Ovary (tissue), 3 donors: ENCODE data around the gene CEP170B.

ENCODE experiments used
- CTCF ChIP-seq, 3 donors: fragments of 450-650 bp in 2 of 3; fragments of 200-600 bp in 1 of 3; IDR thresholded peaks; one replicate each; pipeline versions ENCODE4 v1.5.1 to v1.8.0; 2016 to 2022; ENCODE audit warnings: antibody characterized with exemption in 3 of 3, mild to moderate bottlenecking in 1 of 3
- POLR2A ChIP-seq: fragments of 450-650 bp; IDR thresholded peaks from one replicate; pipeline ENCODE4 v1.6.1; 2017; ENCODE audit warnings: antibody characterized with exemption, mild to moderate bottlenecking, moderate library complexity
- donor health status: DM: no; HTN: no; CAD: no.

DNA sequence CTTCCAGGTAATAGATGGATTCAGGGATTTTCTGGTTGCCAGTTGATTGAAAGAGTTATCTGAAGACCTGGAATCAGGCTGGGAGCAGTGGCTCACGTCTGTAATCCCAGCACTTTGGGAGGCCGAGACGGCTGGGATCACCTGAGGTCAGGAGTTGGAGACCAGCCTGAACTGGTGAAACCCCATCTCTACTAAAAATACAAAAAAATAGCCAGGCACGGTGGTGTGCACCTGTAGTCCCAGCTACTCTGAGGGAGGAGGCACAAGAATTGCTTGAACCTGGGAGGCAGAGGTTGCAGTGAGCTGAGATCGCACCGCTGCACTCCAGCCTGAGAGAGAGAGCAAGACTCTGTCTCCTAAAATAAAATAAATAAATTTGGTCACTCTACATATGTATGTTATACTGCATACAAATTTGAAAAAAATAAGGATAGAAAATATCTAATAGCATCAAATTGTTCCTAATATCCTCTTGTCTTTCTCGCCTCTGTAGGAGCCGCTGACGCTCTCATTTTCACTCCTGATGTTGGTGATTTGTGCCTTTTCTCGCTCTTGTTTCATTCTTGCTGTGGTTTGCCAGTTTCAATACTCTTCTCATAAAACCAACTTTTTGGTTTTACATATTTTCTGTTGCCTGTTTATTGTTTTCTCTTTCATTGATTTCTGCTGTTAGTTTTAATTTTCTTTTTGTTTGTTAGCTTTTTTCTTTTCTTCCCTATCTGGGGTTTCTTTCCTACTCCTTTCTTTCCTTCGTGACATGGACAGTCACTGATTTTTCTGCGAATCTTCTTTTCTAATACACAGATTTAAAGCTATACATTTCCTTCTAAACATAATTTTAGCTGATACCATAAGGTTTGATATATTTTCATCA, 35.8 kb downstream of the CEP170B start:
- TF ChIP-seq CTCF (IDR thresholded peaks at IDR 0.05) = no peak
- TF ChIP-seq POLR2A = no peak
